ENCODE measurements around the gene SPAG9.

SPAG9 gene

DNA sequence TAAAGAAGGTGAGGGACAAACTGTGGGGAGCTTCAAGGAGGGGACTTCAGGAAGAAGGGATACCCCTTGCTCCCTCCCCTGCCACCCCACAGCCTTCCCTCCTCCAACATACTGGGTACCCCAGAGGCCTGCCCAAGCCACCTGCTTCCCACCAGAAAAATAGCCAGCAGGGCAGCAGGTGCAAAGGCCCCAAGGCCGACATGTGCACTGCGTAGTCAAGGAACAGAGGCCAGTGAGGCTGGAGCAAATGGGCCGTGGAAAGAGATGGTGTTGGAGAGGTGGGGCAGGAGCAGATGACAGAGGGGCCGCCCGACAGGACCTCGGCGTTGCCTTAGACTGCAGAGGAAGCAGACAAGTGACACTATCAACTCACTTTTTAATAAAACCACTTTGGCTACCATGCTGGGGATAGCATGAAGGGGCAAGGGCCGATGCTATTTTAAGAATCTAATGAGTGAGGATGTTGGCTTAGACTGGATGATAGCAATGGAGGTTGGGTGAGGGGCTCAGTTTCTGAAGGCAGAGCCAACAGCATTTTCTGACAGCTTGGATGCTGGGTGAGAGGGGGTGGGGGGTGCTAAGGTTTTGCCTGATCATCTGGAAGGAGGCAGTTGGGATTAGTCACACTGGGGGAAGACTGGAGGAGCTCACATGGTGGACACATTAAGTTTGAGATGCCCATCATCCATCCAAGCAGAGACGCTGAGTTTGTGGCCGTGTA lies 181.7 kb downstream of the SPAG9 start:
- no peak for DNase-seq (ENCODE audit: low spot score)

DNA sequence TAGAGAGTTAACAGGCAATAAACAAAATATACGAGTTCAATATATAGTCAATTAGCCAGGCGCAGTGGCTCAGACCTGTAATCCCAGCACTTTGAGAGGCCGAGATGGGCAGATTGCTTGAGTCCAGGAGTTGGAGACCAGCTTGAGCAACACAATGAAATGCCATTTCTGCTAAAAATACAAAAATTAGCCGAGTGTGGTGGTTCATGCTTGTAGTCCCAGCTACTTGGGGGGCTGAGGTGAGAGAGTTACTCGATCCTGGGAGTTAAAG lies 184.7 kb downstream of the SPAG9 start:
- DNase-seq (ENCODE audit: low spot score), result no peak

DNA sequence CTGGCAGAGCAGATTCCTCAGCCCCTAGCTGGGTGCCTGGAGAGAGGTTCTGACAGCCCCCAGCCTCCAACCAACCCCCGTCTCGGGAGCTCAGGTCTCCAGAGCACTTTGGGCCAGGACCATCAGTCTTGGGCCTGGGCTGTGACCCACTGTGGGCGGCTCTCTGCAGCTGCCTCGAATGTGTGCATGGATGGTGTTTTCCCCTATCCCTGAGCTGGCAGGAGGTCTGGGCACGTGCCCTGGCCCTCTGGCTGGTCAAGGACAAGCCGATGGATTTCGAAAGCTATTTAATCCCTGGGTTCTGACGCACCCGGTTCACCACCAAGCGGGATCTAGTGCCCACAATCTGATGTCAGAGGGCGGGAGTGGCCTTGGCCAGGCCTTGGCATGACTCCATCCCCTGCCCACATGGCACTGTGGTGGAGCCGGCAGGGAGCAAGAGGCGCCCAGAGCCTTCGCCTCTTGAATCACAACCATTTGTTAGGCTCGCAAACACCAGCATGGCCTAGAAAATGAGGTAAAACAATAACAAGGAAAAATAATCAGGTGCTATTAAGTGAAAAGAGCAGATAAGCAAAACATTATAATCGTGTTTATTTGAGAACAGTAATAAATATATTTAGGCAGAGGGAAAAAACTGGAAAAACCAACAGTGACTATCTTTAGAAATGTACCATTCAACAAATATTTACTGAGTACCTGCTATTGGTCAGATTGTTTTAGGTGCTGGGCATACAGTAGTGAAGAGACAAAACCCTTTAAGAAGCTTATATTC lies 185.3 kb downstream of the SPAG9 start:
- peak; percentile 93 for DNase-seq (ENCODE audit: low spot score)

DNA sequence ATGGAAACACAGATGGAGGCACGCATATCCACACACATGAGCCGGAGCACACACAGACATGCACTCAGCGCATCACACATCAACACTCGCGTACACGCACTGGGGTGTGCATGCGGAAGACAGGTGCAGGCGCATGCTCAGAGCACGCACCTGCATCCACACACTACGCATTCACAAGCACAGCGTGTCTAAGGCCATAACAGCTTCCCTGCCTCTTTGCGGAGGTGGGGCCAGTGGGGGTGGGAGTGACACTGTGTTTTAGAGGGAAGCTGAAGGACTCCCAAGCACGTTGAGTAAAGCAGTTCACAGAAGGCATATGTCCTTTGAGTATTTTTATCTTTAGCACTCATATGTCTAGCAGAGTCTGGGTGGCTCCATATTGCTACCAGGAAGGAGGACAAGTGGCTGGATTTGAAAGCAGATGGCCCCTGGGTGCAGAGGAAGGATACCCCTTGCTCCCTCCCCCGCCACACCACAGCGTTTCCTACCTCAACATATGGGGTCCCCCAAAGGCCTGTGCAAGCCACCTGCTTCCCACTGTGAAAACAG lies 185.9 kb downstream of the SPAG9 start:
- DNase-seq (ENCODE audit: low spot score), result no peak

DNA sequence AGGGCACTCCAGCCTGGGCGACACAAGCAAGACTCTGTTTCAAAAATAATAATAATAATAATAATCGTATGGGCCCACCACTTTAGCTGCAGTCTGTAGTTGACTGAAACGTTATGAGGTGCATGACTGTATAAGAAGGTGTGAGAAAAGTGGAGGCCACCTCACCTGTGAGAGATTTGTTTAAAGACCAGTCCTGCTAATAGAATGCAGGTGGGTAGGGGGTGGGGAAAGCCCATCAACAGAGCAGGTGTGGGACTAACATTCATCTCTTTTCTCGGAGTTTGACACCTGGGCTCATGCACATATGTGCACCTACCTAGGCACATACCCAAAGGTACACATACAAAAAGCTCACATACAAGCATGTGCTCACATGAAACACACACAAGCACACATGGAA lies 186.5 kb downstream of the SPAG9 start:
- DNase-seq (ENCODE audit: low spot score), result no peak

DNA sequence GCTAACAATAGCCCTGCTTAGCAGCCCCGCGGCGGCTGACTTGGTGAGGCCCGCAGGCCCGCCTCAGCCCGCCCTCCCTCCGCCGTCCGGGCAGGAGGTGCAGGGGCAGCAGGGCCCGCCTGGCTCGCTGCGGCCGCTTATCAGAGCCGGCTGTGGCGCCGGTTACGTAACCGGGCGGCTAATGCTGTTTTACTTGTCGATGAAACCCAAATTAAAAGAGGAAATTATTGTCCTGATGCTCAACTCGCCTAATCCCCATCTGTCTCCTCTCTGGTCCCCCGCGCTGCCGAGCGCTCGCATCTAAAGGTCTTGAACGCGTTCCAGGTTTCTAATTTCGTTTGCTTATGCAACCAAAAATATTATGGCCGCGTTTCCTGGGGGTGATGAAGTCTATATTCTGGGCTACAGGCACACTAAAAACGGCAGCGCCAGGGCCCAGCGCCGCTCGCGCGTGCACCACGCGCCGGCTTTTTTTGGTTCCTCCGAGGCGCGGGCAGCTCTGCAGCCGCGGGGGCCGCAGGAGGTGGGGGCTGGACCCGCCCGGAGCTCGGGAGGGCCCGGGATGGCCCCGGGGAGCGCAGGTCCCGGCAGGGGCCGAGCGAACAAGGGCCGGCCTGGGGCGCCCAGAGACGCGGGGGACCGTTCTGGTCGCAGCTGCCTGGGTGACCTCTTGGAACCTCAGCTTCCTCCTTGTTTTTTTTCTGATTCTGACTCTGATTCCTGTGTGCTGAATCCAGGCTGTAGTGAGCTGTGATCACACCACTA lies 189.3 kb downstream of the SPAG9 start:
- peak; percentile 94 for DNase-seq (ENCODE audit: low spot score)

DNA sequence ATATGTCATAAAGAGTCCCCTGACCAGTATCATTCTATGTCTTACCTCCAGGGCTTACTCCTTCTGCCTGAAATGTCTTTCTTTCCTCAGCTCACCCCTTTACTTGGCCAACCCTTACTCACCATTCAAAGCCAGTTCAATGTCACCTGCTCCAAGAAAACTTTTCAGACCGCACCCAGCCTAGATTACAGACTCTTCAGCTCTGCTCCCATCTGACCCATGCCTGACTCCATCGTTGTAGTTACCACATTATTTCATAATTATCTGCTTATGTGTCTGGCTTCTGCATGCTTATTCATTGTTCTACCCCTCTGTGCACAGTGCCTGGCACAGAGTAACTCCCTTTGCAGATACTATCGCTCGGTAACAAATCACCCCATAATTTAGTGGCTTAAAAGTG lies 192.0 kb downstream of the SPAG9 start:
- no peak for DNase-seq (ENCODE audit: low spot score)

DNA sequence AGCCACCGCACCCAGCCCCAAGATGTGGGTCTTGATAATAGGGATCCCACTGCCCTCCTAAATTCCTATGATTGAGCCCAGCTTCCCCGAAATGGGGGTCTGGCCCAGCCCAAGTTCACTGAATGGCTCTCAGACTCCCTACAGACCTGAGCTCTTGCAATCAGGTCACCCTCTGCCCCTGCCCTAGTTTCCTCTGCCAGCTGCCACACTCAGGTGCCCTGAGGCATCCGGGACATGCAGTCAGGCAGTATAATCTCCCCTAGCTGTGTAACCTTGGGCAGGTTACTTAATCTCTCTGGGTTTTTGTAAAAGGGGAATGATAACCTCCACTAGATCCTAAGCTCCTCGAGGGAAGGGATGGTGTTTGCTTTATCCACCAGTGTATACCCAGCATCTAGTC lies 193.4 kb downstream of the SPAG9 start:
- DNase-seq (ENCODE audit: low spot score), result no peak

DNA sequence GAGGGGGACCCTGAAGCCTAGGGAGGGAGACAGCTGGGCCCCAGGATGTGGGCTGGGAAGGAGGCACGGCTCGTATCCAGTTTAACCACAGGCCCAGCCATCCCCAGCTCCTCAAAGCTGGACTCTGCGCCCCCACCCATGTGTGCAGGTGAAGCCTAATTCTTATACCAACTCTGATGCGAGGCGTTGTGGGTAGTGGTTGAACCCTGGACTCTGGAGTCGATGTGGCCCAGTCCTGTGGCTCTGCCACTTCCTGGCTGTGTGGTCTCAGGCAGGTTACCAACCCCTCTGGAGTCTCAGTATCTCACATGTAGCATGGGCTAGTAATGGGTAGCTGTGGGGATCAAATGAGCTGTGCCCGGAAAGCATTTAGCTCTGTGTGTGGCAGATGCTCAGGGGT lies 194.1 kb downstream of the SPAG9 start:
- DNase-seq (ENCODE audit: low spot score), result no peak

DNA sequence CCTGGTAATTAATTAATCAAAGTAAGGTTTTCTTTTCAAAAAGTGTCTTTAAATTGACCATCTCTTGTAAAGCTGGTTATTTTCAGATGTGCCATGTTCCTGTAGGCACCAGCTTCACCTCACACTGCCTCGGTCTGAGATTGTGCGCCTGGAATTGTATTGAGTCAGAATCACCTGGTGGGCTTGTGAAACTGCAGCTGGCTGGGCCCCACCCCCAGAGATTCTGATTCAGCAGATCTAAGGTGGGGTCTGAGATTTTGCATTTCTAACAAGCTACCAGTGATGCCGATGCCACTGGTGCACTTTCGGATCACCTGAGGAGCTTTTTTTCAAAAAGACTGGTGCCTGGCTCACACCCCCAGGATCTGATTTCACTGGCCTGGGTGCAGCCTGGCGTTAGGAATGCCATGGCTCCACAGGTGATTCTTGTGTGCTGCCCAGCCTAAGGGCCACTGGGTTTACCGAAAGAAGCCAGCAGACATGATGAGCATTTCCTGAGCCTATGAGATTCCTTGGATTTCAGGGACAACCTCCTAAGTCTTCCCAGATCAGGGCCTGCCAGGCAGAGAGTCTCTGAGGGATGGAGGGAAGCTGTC lies 195.3 kb downstream of the SPAG9 start:
- no peak for DNase-seq (ENCODE audit: low spot score)

DNA sequence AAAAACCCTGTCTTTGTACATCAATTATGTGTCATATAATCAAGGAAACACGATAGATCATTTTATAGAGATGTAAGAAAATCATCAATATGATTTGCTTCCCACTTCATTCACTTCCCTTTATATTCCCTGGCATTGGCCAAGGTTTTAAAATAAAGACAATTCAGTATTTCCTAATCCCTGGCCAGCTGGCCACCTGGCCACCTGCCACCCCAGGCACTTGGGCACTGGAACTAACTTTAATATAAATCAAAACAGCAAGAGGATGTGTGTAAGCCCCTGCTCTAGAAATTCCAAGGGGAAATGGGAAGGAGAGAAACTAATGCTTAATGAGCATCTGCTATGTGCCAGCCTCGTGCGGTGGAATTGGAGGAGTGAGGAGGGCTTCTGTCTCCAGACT lies 195.9 kb downstream of the SPAG9 start:
- no peak for DNase-seq (ENCODE audit: low spot score)

DNA sequence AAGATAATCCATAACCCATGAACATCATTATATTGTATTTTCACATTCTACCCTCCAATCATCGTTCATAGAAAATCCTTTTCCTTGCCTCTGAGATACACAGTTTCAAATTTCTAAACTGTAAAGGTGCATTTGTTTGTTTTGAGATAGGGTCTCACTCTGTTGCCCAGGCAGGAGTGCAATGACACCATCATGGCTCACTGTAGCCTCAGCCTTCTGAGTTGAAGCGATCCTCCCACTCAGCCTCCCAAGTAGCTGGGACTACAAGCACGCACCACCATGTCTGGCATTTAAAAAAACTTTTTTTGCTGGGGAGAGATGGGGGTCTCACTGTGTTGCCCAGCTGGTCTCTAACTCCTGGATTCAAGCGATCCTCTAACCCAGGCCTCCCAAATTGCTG lies 196.4 kb downstream of the SPAG9 start:
- no peak for DNase-seq (ENCODE audit: low spot score)

DNA sequence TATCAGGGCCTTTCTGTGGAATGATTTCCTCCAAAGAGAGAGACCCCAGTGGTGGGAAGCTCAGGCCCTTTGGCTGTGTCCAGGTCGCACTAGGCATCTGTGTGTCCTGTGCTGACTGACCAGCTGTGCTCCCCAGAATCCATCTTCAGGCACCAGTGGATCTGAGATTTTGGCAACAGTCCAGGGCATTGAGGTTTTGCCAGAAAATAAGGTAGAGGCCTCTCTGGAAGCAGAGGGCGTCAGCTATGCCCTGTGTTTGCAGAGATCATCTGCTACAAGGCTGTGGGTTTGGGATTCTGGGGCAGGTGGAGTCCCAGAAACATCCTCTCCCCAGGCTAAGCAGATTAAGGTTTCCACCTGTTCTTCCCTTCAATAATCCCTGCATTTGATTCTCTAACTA lies 197.1 kb downstream of the SPAG9 start:
- no peak for DNase-seq (ENCODE audit: low spot score)

DNA sequence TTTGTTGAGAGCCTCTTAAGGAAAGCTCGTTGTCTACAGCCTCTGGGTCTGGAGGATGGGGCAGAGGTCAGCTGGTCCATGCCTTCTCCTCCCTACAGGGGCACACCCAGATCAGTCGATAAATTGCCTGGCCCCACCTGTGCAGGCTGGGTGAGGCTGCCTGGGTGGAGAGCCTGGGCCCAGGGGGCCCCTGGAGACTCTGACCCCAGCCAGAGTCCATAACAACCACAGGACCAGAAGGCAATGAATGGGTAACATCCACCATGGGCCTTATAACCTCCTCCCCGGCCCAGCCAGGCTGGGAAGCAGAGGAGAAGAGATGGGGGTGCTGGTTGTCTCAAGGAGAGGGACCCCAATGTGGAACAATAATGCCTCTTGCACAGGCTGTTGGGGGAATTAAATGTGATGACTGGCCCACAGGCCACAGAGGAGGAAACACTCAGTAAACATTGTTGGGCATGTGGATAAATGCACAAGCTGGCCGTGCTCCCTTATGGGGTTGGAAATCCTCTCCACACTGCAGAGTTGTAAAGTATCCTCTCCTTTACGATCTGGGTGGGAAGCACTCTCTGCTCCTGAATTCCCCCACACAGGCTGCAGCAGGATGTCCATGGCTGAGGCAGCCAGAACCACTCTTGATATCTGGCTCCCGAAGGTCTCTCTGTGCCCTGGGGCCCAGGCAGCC lies 197.8 kb downstream of the SPAG9 start:
- DNase-seq (ENCODE audit: low spot score), result no peak

DNA sequence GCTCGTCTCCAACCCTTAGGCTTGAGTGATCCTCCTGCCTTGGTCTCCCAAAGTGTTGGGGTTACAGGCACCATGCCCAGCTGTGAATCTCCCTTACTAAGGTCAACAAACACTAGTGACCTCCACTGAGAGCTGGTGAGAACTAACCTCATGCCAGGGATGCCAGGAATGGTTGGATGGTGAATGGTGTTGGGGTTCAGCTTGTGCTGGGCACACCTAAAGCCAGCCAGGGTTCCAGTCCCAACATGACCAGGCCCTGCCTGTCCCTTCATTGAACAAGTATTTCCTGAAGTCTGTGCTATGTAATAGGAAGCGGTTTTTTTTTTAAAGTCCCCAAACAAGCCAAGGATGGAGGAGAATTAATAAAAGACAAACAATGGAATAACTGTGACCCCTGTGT lies 198.6 kb downstream of the SPAG9 start:
- DNase-seq (ENCODE audit: low spot score), result no peak

DNA sequence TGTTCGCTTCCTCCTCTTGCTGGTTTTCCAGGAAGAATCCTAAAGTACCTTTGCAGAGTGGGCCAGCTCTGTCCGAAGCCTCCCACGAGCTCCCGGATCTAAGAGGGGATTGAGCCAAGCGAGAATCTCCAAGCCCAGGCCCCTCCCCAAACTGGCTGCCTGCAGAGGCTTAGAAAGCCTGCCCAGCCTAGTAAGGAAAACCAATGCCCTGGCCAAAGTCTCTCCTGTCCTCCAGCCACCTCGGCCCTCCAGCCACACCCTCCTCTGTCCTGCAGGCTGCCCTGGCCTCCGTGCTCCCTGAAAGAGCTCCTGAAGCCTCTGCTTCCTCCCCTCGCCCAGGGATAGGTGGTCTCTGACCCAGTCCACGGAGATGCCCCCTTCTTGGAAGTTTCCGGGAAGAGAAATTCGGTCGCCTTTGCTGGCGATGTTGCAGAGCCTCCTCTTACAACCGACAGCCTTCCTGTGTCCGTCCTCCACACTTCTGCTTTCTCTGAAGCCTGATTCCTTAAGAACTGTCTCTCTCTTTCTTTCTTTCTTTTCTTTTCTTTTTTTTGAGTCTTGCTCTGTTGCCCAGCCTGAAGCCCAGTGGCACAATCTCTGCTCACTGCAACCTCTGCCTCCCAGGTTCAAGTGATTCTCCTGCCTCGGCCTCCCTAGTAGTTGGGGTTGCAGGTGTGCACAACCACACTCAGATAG lies 199.6 kb downstream of the SPAG9 start:
- DNase-seq (ENCODE audit: low spot score), result no peak

DNA sequence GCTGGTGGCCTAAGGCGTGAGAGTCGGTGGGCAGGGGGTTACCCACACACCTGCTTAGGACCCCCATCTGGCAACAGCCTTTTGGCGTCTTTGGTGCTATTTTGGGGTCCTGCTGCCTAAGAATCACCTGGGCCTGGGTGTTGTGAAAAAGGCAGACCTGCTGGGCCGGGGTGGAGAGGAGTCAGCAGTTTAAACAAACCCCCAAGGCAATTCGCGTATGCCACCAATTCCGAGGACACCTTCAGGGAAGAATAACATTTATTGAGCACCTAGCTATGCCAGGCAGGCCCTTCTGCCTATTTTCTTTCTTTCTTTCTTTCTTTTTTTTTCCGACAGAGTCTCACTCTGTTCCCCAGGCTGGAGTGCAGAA lies 200.6 kb downstream of the SPAG9 start:
- DNase-seq (ENCODE audit: low spot score), result no peak

DNA sequence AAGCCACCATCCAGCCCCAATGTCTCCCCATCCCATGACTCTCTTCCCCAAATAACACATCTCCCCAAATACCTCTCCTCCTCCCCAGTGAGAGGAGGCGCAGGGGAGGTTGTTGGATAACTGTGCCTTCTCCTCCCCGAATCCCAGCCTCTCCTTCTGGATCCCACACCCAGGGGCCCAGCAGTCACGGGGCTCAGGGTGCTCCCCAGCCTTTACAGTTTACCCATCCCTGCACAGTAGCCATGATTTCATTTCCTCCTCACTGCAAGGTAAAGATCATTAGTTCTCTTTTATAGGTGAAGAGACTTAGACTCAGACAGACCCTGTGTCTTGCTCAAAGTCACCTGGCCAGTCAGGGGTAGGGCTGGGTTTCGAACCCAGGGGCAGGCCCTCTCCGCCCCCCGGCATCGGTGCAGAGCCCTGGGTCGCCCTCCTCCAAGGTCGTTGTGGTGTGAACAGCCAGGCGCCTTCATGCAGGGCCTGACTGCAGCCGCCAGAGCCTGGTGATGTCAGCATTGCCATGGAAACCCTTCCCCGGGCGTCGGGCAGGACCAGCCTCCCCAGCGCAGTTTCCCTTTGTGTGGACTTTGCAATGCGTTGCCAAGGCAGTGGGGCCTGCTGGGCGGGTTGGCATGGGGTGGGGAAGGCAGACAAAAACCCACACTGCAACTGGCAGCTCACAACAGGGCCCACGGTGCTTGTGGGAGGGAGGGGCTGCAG lies 201.2 kb downstream of the SPAG9 start:
- peak; percentile 98 for DNase-seq (ENCODE audit: low spot score)

DNA sequence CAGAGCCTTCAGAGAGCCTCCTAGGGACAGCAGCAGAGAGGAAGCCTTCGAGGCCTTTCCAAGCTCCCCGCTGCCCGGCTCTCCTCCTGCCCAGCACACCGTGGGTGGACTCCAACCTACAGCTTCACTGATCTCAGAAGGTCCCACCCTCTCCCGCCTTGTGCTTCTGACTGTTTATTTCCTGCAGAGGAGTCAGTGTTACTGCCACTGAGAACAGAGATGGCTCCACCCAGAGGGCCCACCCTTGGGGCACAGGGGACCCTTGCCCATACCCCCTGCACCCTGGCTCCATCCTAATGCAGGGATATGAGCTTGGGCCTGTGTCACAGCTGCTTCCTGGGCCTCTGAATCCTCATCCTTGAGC lies 201.8 kb downstream of the SPAG9 start:
- no peak for DNase-seq (ENCODE audit: low spot score)

DNA sequence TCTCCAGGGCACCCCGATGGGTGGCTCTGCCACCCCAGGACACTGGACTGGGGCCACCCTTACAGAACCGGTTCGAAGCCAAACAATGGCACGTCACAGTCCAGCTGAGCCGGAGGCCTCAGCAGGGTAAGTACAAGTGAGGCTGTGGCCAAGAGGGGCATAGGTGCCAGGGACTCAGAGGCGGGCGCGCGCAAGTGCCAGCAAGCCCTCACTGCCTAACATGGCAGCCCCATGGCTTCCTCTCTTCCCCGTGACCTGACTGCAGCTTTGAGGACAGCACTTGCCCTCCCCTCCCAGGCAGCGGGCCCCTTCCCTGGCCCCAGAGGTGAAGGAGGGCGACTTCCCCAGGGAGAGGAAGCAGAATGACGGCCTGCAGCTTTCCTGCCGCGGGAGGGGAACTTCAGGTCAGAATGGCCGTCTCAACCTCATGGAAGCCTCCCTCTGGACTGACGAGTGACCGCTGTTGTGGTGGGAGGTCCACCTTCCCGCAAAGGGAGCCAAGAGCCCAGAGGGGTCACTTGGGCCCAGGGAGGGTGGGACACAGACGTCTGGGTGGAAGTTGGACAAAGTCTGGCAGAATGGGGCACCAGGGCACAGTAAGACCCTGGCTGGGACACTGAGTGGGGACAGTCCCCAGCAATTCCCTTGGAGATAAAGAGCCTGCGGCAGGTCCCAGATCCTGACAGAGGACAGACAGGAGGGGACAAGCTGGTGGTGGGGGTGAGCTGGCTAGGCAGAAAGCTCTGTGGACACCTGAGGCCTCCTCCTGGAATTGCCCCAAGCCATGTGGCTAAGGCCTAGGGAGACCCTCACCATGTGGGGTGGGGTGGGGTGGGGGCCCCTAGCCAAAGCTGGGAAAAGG lies 202.4 kb downstream of the SPAG9 start:
- DNase-seq (ENCODE audit: low spot score), result no peak

Measured in Ammon's horn (tissue), 1 donor.